Hematopoietic multipotent progenitor cell treated with erythropoietin and hydrocortisone succinate and interleukin-3 and kit ligand, for 4 days (in vitro differentiated cells): ENCODE results near the gene POGZ.
A peak's percentile ranks its signal among the peaks of the same experiment; 100 is the strongest.

Source experiments
- DNase-seq: peaks from one replicate; pipeline ENCODE4 v3.0.0-alpha.2; 2015

The POGZ gene, protein sequence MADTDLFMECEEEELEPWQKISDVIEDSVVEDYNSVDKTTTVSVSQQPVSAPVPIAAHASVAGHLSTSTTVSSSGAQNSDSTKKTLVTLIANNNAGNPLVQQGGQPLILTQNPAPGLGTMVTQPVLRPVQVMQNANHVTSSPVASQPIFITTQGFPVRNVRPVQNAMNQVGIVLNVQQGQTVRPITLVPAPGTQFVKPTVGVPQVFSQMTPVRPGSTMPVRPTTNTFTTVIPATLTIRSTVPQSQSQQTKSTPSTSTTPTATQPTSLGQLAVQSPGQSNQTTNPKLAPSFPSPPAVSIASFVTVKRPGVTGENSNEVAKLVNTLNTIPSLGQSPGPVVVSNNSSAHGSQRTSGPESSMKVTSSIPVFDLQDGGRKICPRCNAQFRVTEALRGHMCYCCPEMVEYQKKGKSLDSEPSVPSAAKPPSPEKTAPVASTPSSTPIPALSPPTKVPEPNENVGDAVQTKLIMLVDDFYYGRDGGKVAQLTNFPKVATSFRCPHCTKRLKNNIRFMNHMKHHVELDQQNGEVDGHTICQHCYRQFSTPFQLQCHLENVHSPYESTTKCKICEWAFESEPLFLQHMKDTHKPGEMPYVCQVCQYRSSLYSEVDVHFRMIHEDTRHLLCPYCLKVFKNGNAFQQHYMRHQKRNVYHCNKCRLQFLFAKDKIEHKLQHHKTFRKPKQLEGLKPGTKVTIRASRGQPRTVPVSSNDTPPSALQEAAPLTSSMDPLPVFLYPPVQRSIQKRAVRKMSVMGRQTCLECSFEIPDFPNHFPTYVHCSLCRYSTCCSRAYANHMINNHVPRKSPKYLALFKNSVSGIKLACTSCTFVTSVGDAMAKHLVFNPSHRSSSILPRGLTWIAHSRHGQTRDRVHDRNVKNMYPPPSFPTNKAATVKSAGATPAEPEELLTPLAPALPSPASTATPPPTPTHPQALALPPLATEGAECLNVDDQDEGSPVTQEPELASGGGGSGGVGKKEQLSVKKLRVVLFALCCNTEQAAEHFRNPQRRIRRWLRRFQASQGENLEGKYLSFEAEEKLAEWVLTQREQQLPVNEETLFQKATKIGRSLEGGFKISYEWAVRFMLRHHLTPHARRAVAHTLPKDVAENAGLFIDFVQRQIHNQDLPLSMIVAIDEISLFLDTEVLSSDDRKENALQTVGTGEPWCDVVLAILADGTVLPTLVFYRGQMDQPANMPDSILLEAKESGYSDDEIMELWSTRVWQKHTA (N-terminal part only)

DNA sequence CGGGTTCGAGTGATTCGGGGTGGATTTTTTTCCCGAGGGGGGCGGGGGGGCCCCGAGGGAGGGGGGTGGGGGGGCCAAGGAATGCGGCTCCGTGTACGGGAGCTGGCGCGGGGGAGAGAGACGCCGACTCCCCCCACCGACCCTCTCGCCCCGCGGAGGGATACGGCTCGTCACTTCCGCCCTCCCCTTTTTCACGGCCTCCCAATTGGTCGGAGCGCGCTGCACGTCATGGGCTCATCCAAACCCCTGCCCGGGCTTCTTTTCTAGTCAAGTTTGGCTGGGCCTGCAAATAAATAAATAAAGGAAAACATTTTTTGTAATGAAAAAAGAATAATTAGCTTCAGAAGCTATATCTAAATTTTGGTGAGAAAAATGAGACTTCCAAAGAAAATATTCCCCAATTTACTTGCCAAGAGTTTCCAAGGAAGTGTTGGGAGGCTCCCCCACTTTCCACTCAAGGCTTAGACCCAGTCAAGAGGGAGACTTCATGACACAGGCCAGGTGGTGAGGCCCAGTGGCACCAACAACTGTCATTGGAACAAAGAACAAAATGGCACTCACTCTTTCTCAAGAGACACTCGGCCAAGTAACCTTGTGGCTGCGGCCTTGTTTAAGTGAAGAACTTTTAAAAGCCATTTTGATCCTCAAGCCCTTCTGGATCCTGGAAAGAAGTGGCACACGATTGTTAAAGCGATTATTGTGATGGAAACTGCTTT lies at the start of gene POGZ:
Gene POGZ, minus strand, starts transcription at position 164 of the 716 bp plus-strand sequence. CDS start 17,290 bp downstream, outside the sequence.
- DNase-seq: peak; percentile 98

DNA sequence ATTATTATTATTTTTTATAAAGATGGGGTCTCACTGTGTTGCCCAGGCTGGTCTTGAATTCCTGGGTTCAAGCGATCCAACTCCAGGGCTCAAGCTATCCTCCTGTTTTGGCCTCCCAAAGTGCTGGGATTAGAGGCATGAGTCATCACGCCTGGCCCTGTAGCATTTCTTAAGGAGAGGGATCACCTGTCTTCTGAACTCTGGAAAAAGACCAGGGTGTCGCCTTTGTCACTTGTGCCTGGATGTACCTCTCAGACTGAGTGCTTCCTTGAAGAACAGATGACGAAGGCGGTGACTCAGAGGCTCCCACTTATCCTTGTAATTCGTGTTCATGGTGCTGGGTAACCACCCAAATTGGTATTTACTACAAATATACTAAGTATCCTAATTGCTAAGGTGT lies 49.5 kb upstream of the POGZ start:
- no peak for DNase-seq

DNA sequence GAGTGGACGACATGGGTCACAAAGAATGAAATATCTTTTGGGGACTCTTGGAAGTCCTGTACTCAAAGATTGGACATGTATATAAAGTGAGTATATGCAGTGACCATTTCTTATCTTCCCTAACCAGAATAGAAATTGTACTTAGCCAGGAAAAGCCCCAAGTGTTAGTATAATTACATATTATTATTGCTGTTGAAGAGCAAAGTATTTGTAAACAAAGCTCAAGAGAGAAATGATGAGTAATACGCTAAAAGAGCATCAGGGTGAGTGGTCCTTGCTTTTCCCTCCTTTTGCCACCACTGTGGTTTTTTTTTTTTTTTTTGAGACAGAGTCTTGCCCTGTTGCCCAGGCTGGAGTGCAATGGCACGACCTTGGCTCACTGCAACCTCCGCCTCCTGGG lies 45.5 kb upstream of the POGZ start:
- no peak for DNase-seq

DNA sequence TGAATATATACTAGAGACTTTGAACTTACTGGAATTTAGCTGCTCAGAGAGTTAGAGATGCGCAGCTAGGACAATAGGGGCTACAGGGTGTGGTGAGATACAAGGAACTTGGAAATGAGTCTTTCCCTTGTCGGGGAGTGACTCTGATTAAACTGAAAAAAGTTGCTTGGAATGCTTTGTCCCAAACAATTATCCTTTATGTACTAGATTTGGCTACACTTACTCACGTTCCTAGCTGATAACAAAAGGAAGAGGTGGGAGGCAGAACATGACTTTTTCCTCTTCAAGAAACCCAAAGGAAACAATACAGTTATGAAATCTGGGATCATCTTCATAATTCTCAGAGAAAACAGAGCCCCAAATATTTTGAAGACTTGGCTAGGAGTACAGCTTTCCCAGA lies 45.0 kb upstream of the POGZ start:
- DNase-seq: no peak

DNA sequence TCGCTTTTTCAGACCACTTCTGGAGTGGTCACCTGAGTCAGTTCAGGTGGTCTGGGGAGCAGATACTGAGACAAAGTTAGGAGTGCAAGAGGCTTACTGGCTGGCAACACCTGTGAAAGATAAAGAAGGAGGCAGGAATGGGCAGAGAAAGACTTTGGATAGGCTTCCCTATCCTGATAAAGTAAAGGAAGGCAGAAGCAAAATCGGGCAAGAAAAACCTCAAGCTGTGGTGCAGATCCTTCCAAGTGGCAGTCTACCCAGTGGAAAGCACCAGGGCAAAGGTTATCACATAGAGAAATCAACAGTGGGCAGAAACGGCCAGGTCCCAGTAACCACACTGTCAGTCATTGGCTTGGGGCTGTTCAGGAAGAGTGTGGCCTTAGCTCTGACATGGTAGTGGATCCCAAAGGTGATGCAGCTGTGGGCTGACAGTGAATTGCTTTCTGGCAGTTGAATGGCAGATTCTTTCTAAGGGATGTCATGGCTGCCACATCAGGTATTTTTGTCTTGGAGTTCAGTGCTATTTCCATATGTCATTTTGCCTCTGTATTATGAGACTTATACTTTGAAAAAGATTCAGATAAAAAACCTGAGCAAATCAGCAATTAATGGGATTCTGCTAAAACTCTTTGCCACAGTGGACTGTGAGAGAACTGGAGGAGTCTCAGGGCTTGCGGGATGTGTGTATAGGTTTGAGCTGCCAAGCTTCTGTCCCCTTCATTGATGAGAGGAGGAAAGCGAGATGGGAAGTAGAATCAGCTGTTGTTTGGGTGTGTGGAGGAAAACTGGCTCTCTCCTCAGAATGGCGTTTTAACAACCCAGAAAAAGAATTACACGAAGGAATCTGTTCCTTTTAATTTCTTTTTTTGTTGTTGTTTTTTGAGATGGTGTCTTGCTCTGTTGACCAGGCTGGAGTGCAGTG lies 43.8 kb upstream of the POGZ start:
- DNase-seq: peak; percentile 30

DNA sequence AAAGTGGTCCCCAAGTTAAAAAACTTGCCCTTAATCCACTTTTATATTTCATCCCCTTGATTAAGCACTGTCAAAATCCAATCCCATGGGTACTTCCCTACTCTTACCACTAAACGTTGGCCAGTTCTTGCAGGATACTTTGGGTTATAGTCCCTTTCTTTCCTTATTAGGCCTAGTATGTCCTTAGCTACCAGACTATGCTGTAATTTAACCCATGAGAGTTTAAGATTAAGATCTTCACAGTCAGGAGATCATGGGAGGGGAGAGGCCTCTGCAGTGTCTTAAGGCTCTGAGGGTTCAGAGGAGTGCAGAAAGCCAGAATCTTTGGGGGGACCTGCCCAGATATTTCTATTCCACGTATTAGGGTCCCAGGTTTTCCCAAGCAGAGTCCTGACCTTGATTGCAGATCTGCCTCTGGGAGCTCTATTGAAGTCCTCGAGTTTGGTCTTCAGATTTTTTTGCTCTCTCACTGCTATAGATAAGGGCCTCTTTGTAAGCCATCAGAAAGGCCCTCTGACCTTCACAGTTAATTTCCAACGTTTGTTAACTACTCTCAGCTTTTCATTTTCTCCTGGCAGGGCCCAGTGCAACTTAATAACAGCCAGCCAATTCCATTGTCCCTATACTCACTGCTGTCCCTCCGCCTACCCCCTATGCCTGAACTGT lies 42.9 kb upstream of the POGZ start:
- DNase-seq: peak; percentile 24

DNA sequence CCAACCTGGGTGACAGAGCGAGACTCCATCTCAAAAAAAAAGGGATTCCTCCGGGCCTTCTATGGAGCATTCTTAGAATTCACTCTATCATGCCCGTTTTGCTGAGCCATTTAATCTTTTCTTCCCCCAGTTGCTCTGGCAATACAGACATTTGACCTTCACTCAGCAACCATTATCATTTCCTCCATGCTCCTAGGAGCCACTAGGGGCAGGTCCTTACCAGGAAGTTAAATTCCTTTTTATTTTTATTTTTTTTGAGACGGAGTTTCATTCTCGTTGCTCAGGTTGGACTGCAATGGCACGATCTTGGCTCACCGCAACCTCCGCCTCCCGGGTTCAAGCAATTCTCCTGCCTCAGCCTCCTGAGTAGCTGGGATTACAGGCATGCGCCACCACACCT lies 42.2 kb upstream of the POGZ start:
- peak; percentile 60 for DNase-seq

DNA sequence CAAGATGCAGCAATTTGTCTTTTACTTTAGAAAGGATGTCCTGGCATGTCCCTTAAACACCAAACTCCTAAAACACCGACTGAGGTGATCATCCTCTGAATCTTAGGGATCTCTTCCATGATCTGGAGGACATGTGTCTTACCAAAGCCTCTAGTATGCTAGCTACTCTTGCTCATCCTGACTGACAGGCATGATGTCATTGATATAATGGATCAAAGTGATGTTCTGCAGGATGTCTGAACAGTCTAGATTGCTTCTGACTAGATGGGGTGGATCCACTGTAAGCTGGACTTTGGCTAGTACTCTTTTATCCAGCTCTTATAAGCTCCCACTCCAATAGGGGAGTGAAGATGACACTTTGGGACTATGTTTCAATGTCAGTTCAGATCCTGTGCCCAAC lies 40.6 kb upstream of the POGZ start:
- DNase-seq: no peak

DNA sequence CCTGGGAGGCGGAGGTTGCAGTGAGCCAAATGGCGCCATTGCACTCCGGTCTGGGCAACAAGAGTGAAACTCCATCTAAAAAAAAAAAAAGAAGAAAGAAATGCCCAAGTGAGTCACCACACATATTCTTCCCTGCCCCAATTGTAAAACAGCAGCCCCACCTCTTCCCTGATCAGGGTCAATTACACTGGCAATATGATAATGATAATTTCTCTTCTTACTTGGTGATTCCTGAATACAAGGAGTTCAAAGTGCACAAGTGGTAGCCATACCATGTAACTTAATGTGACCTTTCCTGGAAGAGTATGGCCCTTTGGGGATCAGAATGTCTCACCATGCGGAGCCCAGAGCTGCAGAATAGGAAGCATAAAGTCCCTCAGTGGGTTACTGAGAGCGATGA lies 40.1 kb upstream of the POGZ start:
- DNase-seq: no peak

DNA sequence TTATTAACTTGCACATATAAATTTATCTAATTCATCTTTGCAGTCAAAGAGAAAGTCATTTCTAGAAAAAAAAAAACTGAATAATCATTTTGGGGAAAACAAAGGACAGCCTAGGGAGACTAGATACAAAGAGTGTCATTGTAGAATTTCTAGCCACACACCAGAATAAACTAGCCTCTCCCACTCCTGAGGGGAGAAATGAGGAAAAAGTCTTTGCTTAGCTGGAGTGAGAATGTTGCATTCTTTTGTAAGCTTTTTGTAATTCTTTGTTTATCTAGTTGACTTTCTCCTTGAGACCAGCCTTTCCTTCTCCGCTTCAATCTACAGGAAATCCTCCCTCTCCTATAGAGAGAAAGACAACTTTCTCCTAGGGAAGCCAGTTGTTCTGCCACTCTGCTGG lies 36.0 kb upstream of the POGZ start:
- DNase-seq: no peak

DNA sequence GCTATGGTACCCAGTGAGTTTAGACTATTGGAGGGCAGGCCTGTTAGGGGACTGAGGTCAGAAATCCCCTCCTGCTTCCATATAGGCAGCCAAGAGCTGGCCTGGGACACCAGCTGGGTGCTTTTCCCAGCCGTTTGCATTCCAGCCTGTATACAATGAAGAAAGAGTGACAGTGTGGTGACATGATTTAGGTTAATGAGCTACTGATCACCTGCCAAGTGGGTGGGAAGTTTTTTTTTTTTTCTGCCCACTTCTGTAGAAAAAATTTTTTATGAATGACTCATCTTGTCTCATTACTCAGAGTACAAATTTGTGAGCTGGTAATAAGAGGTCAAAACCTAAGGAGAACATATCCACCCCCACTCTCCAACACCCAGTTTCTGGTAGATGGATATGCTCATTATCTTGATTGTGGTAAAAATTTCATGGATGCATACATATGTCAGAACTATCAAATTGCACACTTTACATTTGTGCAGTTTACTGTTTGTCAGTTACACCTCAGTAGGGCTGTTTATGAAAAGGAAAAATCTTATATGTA lies 35.5 kb upstream of the POGZ start:
- peak; percentile 46 for DNase-seq

DNA sequence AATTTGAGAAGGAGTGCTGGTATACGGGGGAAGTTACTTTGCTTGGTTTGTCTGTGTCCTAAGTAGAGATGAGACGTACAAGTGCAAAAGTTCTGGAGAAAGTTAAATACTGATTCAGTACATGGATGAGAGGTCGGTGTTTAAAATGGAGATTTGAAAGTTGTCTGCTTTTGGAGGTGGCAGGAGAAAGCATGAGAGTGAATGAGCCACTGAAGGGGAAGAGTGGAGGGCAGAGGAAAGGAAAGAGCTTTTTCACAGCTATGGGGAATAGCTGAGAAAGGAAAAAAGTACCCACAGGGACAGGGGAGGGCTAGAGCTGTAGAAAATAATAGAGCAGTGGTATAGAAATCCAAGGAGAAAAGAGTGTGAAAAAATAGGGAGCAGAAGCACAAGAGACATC lies 33.7 kb upstream of the POGZ start:
- DNase-seq: no peak

DNA sequence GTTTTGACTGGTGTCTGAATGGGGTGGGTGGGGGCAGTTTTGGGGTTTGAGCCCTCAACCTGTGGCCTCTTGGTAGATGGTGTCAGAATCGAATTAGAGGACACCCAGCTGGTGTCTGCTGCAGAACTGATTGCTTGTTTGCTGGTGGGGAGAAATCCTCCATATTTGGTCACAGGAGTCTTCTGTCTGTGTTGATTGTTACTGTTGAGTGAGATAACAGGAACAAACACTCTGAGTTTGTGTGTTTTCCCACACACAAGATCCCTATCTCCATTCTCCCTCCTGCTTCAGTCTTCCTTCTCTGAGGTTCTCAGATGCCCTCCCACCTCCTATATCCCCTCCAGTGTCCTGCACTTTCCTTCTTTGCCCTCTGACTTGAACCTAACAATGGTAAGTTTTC lies 32.8 kb upstream of the POGZ start:
- DNase-seq: peak; percentile 25

DNA sequence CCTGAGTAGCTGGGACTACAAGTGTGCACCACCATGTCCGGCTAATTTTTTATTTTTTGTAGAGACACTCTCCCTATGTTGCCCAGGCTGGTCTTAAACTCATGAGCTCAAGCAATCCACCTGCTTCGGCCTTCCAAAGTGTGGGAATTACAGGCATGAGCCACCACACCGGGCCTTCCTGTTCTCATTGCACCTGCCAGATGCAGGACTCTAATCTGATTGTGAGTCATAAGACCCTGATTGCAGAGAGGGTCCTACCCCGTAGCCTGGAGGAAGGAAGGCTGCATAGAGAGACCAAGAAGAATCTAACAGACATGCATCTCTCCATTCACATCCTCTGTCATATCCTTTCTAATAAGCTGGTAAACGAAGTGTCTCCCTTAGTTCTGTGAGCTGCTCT lies 32.3 kb upstream of the POGZ start:
- DNase-seq: no peak

DNA sequence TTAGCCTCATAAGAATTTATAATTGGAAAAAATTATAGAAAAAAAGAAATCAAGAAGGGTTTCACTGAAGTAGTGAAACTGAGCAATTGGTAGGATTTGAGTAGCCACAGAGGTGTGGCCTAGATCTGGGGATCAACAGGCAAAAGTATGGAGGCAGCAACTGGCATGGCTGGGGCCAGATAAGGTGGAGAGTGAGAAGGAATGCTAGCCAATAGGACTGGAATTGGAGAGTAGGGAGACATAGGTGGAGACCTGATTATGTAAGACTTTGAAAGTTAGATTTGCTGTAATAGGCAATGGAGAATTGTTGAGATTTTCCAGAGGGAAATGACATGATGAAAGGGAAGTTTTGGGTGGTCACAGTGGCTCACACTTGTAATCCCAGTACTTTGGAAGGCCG lies 27.3 kb upstream of the POGZ start:
- DNase-seq: no peak

DNA sequence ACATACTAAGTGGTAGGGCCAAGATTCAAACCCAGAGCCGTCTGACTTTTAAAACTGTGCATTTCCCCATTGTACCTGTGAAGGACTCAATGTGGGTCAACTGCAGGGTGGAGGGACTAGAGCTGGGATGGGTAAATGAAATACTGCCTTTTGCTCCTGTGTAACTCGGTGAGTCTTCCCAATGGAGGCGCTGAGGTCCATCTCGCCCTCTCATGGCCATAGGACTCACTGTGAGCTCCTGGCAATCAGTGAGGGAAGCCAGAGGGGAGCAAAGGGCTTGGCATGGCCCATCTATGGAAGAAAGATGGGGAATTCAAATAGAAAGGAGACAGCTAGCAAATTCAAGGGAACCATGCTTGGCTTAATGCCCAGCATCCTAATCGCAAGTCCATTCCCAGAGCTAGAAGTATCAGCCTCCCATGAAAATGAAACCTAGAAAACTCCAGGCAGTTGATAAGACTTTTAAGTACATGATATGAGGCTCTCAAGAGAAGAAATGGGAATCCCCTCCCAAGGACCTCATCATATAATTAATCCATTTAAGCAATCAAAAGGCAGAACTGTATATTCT lies 26.5 kb upstream of the POGZ start:
- no peak for DNase-seq

DNA sequence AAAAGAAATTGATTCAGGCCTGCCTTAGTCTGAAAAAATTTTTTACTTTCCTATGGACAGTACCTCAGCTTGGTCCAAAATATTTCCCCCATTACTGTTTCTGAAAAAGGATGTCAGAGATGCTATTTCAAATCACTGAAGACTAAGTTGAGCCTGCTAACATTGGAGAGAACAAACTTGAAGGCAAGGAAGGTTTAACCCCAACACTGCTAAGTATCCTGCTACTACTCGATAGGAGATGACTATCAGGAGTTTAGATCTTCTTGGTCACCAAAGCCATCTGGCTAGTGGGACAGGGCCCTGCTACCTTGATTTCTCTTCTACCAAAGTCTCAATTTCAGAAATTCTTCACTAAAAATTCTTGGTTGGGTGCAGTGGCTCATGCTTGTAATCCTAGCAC lies 22.7 kb upstream of the POGZ start:
- DNase-seq: no peak

DNA sequence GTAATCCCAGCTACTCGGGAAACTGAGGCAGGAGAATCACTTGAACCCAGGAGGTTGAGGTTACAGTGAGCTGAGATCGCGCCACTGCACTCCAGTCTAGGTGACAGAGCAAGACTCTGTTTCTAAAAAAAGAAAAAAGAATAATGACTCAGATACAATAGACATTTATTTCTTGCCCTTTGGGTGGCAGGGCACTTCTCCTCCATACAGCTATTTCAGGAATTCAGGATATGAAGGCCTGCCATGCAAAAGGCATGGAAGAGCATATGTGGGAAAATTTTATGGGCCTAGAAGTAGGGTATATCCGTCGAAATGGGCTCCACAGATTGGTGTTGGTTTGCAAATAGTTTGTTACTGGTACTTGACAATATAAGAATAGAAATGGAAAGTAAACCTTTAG lies 20.2 kb upstream of the POGZ start:
- no peak for DNase-seq

DNA sequence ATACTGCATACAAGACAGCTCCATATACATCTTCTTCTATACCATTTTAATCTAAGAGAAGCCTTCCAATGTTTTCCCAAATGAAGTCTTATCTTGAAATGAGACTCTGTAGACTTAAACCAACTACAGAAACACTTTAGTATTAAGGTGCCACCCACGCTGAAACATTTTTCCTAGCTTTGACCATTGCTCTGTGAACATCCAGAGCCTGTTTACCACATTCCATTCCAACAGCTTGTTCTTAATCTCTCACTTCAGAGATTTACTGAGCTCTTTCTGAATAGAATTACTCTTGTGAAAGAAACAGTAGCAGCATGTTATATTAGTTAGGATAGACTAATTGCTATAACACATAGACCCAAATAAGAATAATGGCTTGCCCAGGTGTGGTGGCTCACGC lies 19.6 kb upstream of the POGZ start:
- DNase-seq: no peak

DNA sequence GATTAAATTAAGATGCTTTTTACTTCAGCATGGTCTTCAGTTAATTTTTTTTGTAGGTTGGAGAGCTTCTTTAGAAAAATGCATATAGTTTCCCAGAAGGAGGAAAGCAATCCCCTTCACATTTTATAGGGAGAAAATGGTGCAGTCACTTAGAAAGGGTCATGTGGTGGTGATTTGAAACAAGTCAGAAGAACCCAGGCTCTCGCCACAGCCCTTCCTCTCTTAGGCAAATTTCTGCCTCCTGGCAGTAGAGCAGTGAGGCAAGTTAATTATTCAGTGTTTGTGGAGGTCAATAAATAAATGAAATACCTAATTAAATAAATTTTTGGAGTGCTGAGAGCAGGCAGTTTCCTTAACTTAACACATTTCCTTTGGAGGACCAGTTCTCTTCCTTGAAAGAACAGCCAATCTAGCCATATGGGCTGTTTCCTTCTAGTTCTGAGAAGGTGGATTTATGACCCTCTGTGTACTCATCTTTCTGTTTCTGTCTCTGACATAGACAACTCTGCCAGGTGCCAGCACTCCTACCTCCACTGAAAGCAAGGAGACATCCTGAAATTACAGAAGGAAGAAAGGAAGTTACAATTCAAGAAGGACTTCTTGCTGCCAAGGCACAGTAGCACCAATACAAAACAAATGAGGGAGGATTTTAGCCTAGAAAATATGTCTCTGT lies 19.0 kb upstream of the POGZ start:
- DNase-seq: no peak
